HEK293 (cell line): ENCODE results near the gene RPS6KA2.

Experiments
- CTCF ChIP-seq: fragments of 450-650 bp; formaldehyde crosslinking; IDR thresholded peaks from 2 replicates; pipeline ENCODE4 v1.5.1; 2016; ENCODE audit warnings: missing biosample characterization, missing genetic modification characterization
- KLF1 ChIP-seq: fragments of 450-650 bp; formaldehyde crosslinking; IDR thresholded peaks from 2 replicates; pipeline ENCODE4 v1.5.1; 2016; ENCODE audit warnings: missing biosample characterization, missing genetic modification characterization
- YY1 ChIP-seq: fragments of 450-650 bp; formaldehyde crosslinking; IDR thresholded peaks from 2 replicates; pipeline ENCODE4 v1.5.1; 2018; ENCODE audit warnings: missing biosample characterization, missing genetic modification characterization
- ZBTB49 ChIP-seq: fragments of 450-650 bp; formaldehyde crosslinking; IDR thresholded peaks from 2 replicates; pipeline ENCODE4 v1.5.1; 2016; ENCODE audit warnings: missing biosample characterization, missing genetic modification characterization, low read depth
- ZNF114 ChIP-seq: fragments of 450-650 bp; formaldehyde crosslinking; IDR thresholded peaks from 2 replicates; pipeline ENCODE4 v1.5.0; 2017; ENCODE audit warnings: missing biosample characterization, missing genetic modification characterization
- ZNF529 ChIP-seq: fragments of 450-650 bp; formaldehyde crosslinking; IDR thresholded peaks from 2 replicates; pipeline ENCODE4 v1.5.1; 2017; ENCODE audit warnings: missing genetic modification characterization, missing biosample characterization; ENCODE audit not compliant: insufficient replicate concordance
- ZNF549 ChIP-seq: fragments of 450-650 bp; IDR thresholded peaks from 2 replicates; pipeline ENCODE4 v1.5.1; 2018; ENCODE audit warnings: missing biosample characterization, missing genetic modification characterization, mild to moderate bottlenecking, inconsistent platforms, moderate library complexity
- ZNF580 ChIP-seq: fragments of 450-650 bp; formaldehyde crosslinking; IDR thresholded peaks from 2 replicates; pipeline ENCODE4 v1.5.1; 2016; ENCODE audit warnings: missing biosample characterization, missing genetic modification characterization

GRCh38 chr6:166573511-166574216, 53.4 kb downstream of the RPS6KA2 start:
- TF ChIP-seq ZBTB49 (tag by site-specific recombination) = no peak
- no peak for TF ChIP-seq ZNF549 (tag by site-specific recombination)
- no peak for TF ChIP-seq YY1 (tag by site-specific recombination)
- no peak for TF ChIP-seq CTCF (tag by site-specific recombination)
- no peak for TF ChIP-seq KLF1 (tag by site-specific recombination)
- no peak for TF ChIP-seq ZNF529
- no peak for TF ChIP-seq ZNF580 (tag by site-specific recombination)
- no peak for TF ChIP-seq ZNF114 (tag by site-specific recombination)
